HepG2 (cell line): ENCODE measurements around the gene WWTR1. TPM values are rescaled to one million over a fixed set of nuclear protein-coding genes. Genes with fewer than 3 reads are reported as not detected.
A peak's percentile ranks its signal among the peaks of the same experiment; 100 is the strongest.

Source experiments
- ATF7 ChIP-seq, 2 experiments: fragments of 450-650 bp in 1 of 2; sonication (generic) in 1 of 2; formaldehyde crosslinking in 1 of 2; IDR thresholded peaks; 2 replicates each; pipeline versions ENCODE4 v1.4.0 to v1.6.1; 2016 to 2020; ENCODE audit warnings: antibody characterized with exemption in 1 of 2, mild to moderate bottlenecking in 1 of 2, missing genetic modification reagents in 1 of 2
- ELF1 ChIP-seq: sonication (generic); formaldehyde crosslinking; IDR thresholded peaks from 2 replicates; pipeline ENCODE4 v1.4.0; 2020; ENCODE audit warnings: missing genetic modification reagents
- ELF3 ChIP-seq: IDR thresholded peaks from 2 replicates; pipeline ENCODE4 v1.6.1; 2016; ENCODE audit warnings: missing genetic modification reagents, missing compliant biosample characterization
- FOSL2 ChIP-seq: sonication (generic); formaldehyde crosslinking; IDR thresholded peaks from 2 replicates; pipeline ENCODE4 v1.4.0; 2020; ENCODE audit warnings: missing genetic modification reagents
- FOXP4 ChIP-seq: sonication (generic); formaldehyde crosslinking; IDR thresholded peaks from 2 replicates; pipeline ENCODE4 v1.4.0; 2020; ENCODE audit warnings: missing genetic modification reagents
- IKZF1 ChIP-seq: fragments of 450-650 bp; IDR thresholded peaks from 2 replicates; pipeline ENCODE4 v1.7.1; 2016
- ISL2 ChIP-seq: sonication (generic); formaldehyde crosslinking; IDR thresholded peaks from 2 replicates; pipeline ENCODE4 v1.5.0; 2020; ENCODE audit warnings: missing genetic modification reagents
- MED8 ChIP-seq: sonication (generic); formaldehyde crosslinking; IDR thresholded peaks from 2 replicates; pipeline ENCODE4 v1.8.1; 2023; ENCODE audit warnings: mild to moderate bottlenecking, missing genetic modification reagents; ENCODE audit not compliant: insufficient replicate concordance
- MXI1 ChIP-seq: IDR thresholded peaks from 3 replicates; pipeline ENCODE4 v1.6.1; 2012; ENCODE audit warnings: low read depth, low read length, inconsistent platforms, borderline replicate concordance
- NBN ChIP-seq: fragments of 450-650 bp; conservative IDR thresholded peaks from 2 replicates; pipeline ENCODE4 v1.6.1; 2017
- NR2F2 ChIP-seq: IDR thresholded peaks from 2 replicates; pipeline ENCODE4 v1.6.1; 2012; ENCODE audit warnings: low read depth, inconsistent platforms, borderline replicate concordance
- PITX1 ChIP-seq: sonication (generic); formaldehyde crosslinking; IDR thresholded peaks from 2 replicates; pipeline ENCODE4 v1.5.1; 2020; ENCODE audit warnings: mild to moderate bottlenecking, missing genetic modification reagents
- SKIL ChIP-seq: sonication (generic); formaldehyde crosslinking; IDR thresholded peaks from 2 replicates; pipeline ENCODE4 v1.8.0; 2022; ENCODE audit warnings: missing genetic modification reagents, mild to moderate bottlenecking, moderate library complexity, borderline replicate concordance
- TOE1 ChIP-seq: sonication (generic); formaldehyde crosslinking; IDR thresholded peaks from 2 replicates; pipeline ENCODE4 v1.4.0; 2020; ENCODE audit warnings: mild to moderate bottlenecking, missing genetic modification reagents
- U2AF2 ChIP-seq: fragments of 200-400 bp; formaldehyde crosslinking; IDR thresholded peaks from 2 replicates; pipeline ENCODE4 v1.6.1; 2017; ENCODE audit warnings: low read depth, mild to moderate bottlenecking, low read length
- ZBTB1 ChIP-seq: sonication (generic); formaldehyde crosslinking; IDR thresholded peaks from 2 replicates; pipeline ENCODE4 v1.4.0; 2020; ENCODE audit warnings: missing genetic modification reagents, borderline replicate concordance
- ZMAT3 ChIP-seq: sonication (generic); formaldehyde crosslinking; conservative IDR thresholded peaks from 2 replicates; pipeline ENCODE4 v1.7.0; 2021; ENCODE audit warnings: missing genetic modification reagents
- ZNF276 ChIP-seq: sonication (generic); formaldehyde crosslinking; IDR thresholded peaks from 2 replicates; pipeline ENCODE4 v1.4.0; 2020; ENCODE audit warnings: mild to moderate bottlenecking, low read depth, missing genetic modification reagents
- ZNF746 ChIP-seq: sonication (generic); formaldehyde crosslinking; IDR thresholded peaks from 2 replicates; pipeline ENCODE4 v1.8.0; 2022; ENCODE audit warnings: mild to moderate bottlenecking, missing genetic modification reagents
- ZNF879 ChIP-seq: sonication (generic); formaldehyde crosslinking; IDR thresholded peaks from 2 replicates; pipeline ENCODE4 v1.8.1; 2023; ENCODE audit warnings: missing genetic modification reagents
- polyA plus RNA-seq, 8 experiments: library from polyadenylated mRNA; depleted of rRNA in 3 of 8; stranded (reverse) in 7 of 8; unstranded in 1 of 8; fragments of >200 nt; fragmentation: Illumina TruSeq in 4 of 8; extraction: Trizol in 4 of 8; gene quantifications; 2 replicates each; pipeline versions ENCODE4 v1.2.1 to v1.2.3, GENCODE V29; 2011 to 2016; ENCODE audit warnings: low read depth in 4 of 8, missing spikeins in 1 of 8, mixed read lengths in 1 of 8; ENCODE audit not compliant: insufficient read depth in 1 of 8
- total RNA-seq, 5 experiments: library from RNA; depleted of rRNA; stranded (reverse); fragments of >200 nt; fragmentation: Illumina TruSeq; extraction: Trizol; gene quantifications; 2 replicates each; pipeline ENCODE4 v1.2.3, GENCODE V29; 2016; ENCODE audit warnings: low read depth in 1 of 5
- TF ChIP-seq, protein P1 (sequence below): sonication (generic); formaldehyde crosslinking; IDR thresholded peaks from 2 replicates; pipeline ENCODE4 v1.4.0; 2020; ENCODE audit warnings: missing genetic modification reagents
- TF ChIP-seq, protein P2 (sequence below): sonication (generic); formaldehyde crosslinking; IDR thresholded peaks from 2 replicates; pipeline ENCODE4 v1.4.0; 2020; ENCODE audit warnings: mild to moderate bottlenecking, missing genetic modification reagents

Gene WWTR1
- total and polyA plus RNA-seq, 2 of the 13 experiments (the other 11 are each of a cell fraction or from before 2014, with no cell fraction given), result 19.7 to 139 TPM

GRCh38 chr3:149480326-149481017 lies 177.4 kb downstream of the WWTR1 start (continued):
- TF ChIP-seq, protein P1, sequence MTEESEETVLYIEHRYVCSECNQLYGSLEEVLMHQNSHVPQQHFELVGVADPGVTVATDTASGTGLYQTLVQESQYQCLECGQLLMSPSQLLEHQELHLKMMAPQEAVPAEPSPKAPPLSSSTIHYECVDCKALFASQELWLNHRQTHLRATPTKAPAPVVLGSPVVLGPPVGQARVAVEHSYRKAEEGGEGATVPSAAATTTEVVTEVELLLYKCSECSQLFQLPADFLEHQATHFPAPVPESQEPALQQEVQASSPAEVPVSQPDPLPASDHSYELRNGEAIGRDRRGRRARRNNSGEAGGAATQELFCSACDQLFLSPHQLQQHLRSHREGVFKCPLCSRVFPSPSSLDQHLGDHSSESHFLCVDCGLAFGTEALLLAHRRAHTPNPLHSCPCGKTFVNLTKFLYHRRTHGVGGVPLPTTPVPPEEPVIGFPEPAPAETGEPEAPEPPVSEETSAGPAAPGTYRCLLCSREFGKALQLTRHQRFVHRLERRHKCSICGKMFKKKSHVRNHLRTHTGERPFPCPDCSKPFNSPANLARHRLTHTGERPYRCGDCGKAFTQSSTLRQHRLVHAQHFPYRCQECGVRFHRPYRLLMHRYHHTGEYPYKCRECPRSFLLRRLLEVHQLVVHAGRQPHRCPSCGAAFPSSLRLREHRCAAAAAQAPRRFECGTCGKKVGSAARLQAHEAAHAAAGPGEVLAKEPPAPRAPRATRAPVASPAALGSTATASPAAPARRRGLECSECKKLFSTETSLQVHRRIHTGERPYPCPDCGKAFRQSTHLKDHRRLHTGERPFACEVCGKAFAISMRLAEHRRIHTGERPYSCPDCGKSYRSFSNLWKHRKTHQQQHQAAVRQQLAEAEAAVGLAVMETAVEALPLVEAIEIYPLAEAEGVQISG (CRISPR knock-in tag), result peak; percentile 52; the same call in 1 of the 2 replicates
- peak; percentile 60 for TF ChIP-seq FOSL2 (CRISPR knock-in tag)
- no peak for TF ChIP-seq ZNF276 (CRISPR knock-in tag)
- TF ChIP-seq NBN, result no peak
- TF ChIP-seq ISL2, result no peak; the same call in 1 of the 2 replicates
- TF ChIP-seq ATF7 (IDR thresholded peaks at IDR 0.05), result no peak
- no peak for TF ChIP-seq ATF7 (CRISPR knock-in tag; IDR thresholded peaks at IDR 0.05)
- no peak for TF ChIP-seq ZNF746
- no peak for TF ChIP-seq ZMAT3 (CRISPR knock-in tag)
- no peak for TF ChIP-seq U2AF2
- no peak for TF ChIP-seq IKZF1
- TF ChIP-seq ELF1 (CRISPR knock-in tag), result no peak
- TF ChIP-seq ELF3 (CRISPR knock-in tag), result peak; percentile 49; the same call in 1 of the 2 replicates
- TF ChIP-seq SKIL (CRISPR knock-in tag), result no peak
- no peak for TF ChIP-seq ZNF879 (CRISPR knock-in tag)
- TF ChIP-seq MXI1, result no peak
- TF ChIP-seq MED8 (CRISPR knock-in tag), result no peak
- TF ChIP-seq, protein P2, sequence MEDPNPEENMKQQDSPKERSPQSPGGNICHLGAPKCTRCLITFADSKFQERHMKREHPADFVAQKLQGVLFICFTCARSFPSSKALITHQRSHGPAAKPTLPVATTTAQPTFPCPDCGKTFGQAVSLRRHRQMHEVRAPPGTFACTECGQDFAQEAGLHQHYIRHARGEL (CRISPR knock-in tag), result no peak
- TF ChIP-seq NR2F2, result no peak
- no peak; the same call in 1 of the 2 replicates for TF ChIP-seq PITX1 (CRISPR knock-in tag)
- no peak for TF ChIP-seq ZBTB1 (CRISPR knock-in tag)
- TF ChIP-seq FOXP4 (CRISPR knock-in tag), result peak; percentile 34; the same call in 1 of the 2 replicates
- TF ChIP-seq TOE1, result no peak
